IMR-90 (cell line): ENCODE results near the gene RGS3. TPM values are rescaled to one million over a fixed set of nuclear protein-coding genes. Genes with fewer than 3 reads are reported as not detected.
A peak's percentile ranks its signal among the peaks of the same experiment; 100 is the strongest.

Source experiments
- ATAC-seq: fragments of 200-7000 bp; cut with Tn5 transposase; 2 replicates; pipeline ENCODE4 v1.9.1; 2020; ENCODE audit warnings: low read depth, mild to moderate bottlenecking, moderate library complexity
- BruUV-seq: library from RNA; stranded (reverse); fragments of 400-500 nt; replicated peaks from 2 replicates; lab custom pipeline; 2021; lab: Mats Ljungman, UMichigan
- CTCF ChIA-PET: fragments of 300-600 bp; formaldehyde crosslinking; extraction: SDS; loops from one replicate; lab custom pipeline; 2021; ENCODE audit warnings: antibody characterized with exemption; lab: Yijun Ruan, JAX
- POLR2A ChIA-PET: fragments of 300-600 bp; sonication (Branson Sonifier 250); formaldehyde crosslinking; loops from one replicate; lab custom pipeline; 2022; ENCODE audit warnings: antibody characterized with exemption; ENCODE audit not compliant: unreplicated experiment; lab: Charles Lee
- DNase-seq: peaks from one replicate; pipeline ENCODE4 v3.0.0; 2013
- H2AFZ ChIP-seq: replicated peaks from 2 replicates; pipeline ENCODE3; 2013; ENCODE audit warnings: low read length, mild to moderate bottlenecking; ENCODE audit not compliant: poor library complexity
- H2AK5ac ChIP-seq: 2 replicates; pipeline ENCODE4 v1.6.1; 2013; ENCODE audit warnings: low read depth, low read length, inconsistent platforms
- H2AK9ac ChIP-seq: replicated peaks from 2 replicates; pipeline ENCODE3; 2013; ENCODE audit warnings: mild to moderate bottlenecking, low read depth, low read length, moderate library complexity; ENCODE audit not compliant: poor library complexity
- H2BK120ac ChIP-seq: 2 replicates; pipeline ENCODE4 v1.6.1; 2013; ENCODE audit warnings: low read depth, low read length, inconsistent platforms
- H2BK15ac ChIP-seq: 3 replicates; pipeline ENCODE4 v1.6.1; 2013; ENCODE audit warnings: low read depth, low read length, inconsistent platforms
- H2BK20ac ChIP-seq: 2 replicates; pipeline ENCODE4 v1.6.1; 2013; ENCODE audit warnings: low read depth, mild to moderate bottlenecking, inconsistent platforms, low read length, moderate library complexity
- H2BK5ac ChIP-seq: 2 replicates; pipeline ENCODE4 v1.6.1; 2013; ENCODE audit warnings: mild to moderate bottlenecking, low read depth, low read length, inconsistent platforms; ENCODE audit not compliant: poor library complexity, severe bottlenecking
- H3K14ac ChIP-seq: replicated peaks from 2 replicates; pipeline ENCODE4 v1.6.1; 2013; ENCODE audit warnings: low read depth, low read length, inconsistent platforms
- H3K18ac ChIP-seq: 2 replicates; pipeline ENCODE4 v1.6.1; 2013; ENCODE audit warnings: low read depth, low read length, control low read depth
- H3K23ac ChIP-seq: 2 replicates; pipeline ENCODE4 v1.6.1; 2013; ENCODE audit warnings: low read depth, low read length, inconsistent platforms
- H3K27ac ChIP-seq: 2 replicates; pipeline ENCODE4 v1.5.1; 2013; ENCODE audit warnings: mild to moderate bottlenecking, control low read depth, low read length; ENCODE audit not compliant: insufficient read depth
- H3K27me3 ChIP-seq: 2 replicates; pipeline ENCODE4 v1.6.1; 2013; ENCODE audit warnings: low read length; ENCODE audit not compliant: control insufficient read depth, insufficient read depth
- H3K36me3 ChIP-seq: 2 replicates; pipeline ENCODE4 v1.6.1; 2013; ENCODE audit warnings: low read length, mixed read lengths; ENCODE audit not compliant: control insufficient read depth, insufficient read depth
- H3K4ac ChIP-seq: 2 replicates; pipeline ENCODE4 v1.6.1; 2013; ENCODE audit warnings: low read depth, low read length, inconsistent platforms
- H3K4me1 ChIP-seq: 2 replicates; pipeline ENCODE4 v1.6.1; 2013; ENCODE audit warnings: low read length, mixed read lengths; ENCODE audit not compliant: control insufficient read depth, insufficient read depth
- H3K4me2 ChIP-seq: 2 replicates; pipeline ENCODE4 v1.6.1; 2013; ENCODE audit warnings: low read depth, mild to moderate bottlenecking, control low read depth, low read length, moderate library complexity
- H3K4me3 ChIP-seq: 2 replicates; pipeline ENCODE4 v1.5.1; 2013; ENCODE audit warnings: low read depth, mild to moderate bottlenecking, control low read depth, low read length, moderate library complexity; ENCODE audit not compliant: insufficient read depth
- H3K56ac ChIP-seq: 2 replicates; pipeline ENCODE4 v1.6.1; 2013; ENCODE audit warnings: low read length, inconsistent platforms; ENCODE audit not compliant: insufficient read depth; ENCODE audit errors: extremely low read depth
- H3K79me1 ChIP-seq, 2 experiments: 2 replicates each; pipeline ENCODE4 v1.6.1; 2013; ENCODE audit warnings: low read length in 2 of 2, inconsistent platforms in 1 of 2, low read depth in 1 of 2
- H3K9ac ChIP-seq: 2 replicates; pipeline ENCODE4 v1.6.1; 2013; ENCODE audit warnings: low read depth, low read length, control low read depth
- H3K9me1 ChIP-seq: 2 replicates; pipeline ENCODE4 v1.6.1; 2013; ENCODE audit warnings: low read length, inconsistent platforms; ENCODE audit not compliant: insufficient read depth
- H3K9me3 ChIP-seq: 2 replicates; pipeline ENCODE4 v1.6.1; 2013; ENCODE audit warnings: low read length; ENCODE audit not compliant: control insufficient read depth, insufficient read depth
- H4K20me1 ChIP-seq: 2 replicates; pipeline ENCODE4 v1.6.1; 2013; ENCODE audit warnings: low read length, inconsistent platforms; ENCODE audit not compliant: insufficient read depth
- H4K5ac ChIP-seq: 2 replicates; pipeline ENCODE4 v1.6.1; 2013; ENCODE audit warnings: mild to moderate bottlenecking, low read depth, low read length, control low read depth
- H4K8ac ChIP-seq, 2 experiments: 2 replicates each; pipeline ENCODE4 v1.6.1; 2013; ENCODE audit warnings: low read depth in 2 of 2, low read length in 2 of 2, control low read depth in 1 of 2, inconsistent platforms in 1 of 2
- H4K91ac ChIP-seq: 2 replicates; pipeline ENCODE4 v1.6.1; 2013; ENCODE audit warnings: low read depth, low read length, inconsistent platforms; ENCODE audit not compliant: insufficient read depth
- BHLHE40 ChIP-seq: fragments of 150-350 bp; IDR thresholded peaks from 2 replicates; pipeline ENCODE4 v1.6.1; 2016; ENCODE audit warnings: mild to moderate bottlenecking, low read depth, low read length
- MAZ ChIP-seq: IDR thresholded peaks from 2 replicates; pipeline ENCODE4 v1.6.1; 2012; ENCODE audit warnings: low read depth, mild to moderate bottlenecking, low read length, improper control_type of control experiment, moderate library complexity, borderline replicate concordance
- NFE2L2 ChIP-seq: fragments of 150-350 bp; IDR thresholded peaks from 2 replicates; pipeline ENCODE4 v1.6.1; 2016; ENCODE audit warnings: low read depth, mild to moderate bottlenecking, low read length
- RAD21 ChIP-seq: IDR thresholded peaks from 2 replicates; pipeline ENCODE4 v1.6.1; 2012; ENCODE audit warnings: low read length, improper control_type of control experiment
- RCOR1 ChIP-seq: IDR thresholded peaks from 2 replicates; pipeline ENCODE4 v1.6.1; 2012; ENCODE audit warnings: mild to moderate bottlenecking, low read length, improper control_type of control experiment; ENCODE audit not compliant: insufficient replicate concordance
- RFX5 ChIP-seq: IDR thresholded peaks from 2 replicates; pipeline ENCODE4 v1.8.0; 2012; ENCODE audit warnings: low read depth, mild to moderate bottlenecking, low read length, moderate library complexity
- SMC3 ChIP-seq: fragments of 150-350 bp; IDR thresholded peaks from 2 replicates; pipeline ENCODE4 v1.6.1; 2016; ENCODE audit warnings: low read depth, mild to moderate bottlenecking, antibody characterized with exemption, low read length, moderate library complexity
- USF2 ChIP-seq: fragments of 150-350 bp; IDR thresholded peaks from 2 replicates; pipeline ENCODE4 v1.6.1; 2017; ENCODE audit warnings: mild to moderate bottlenecking, antibody characterized with exemption, low read length, low read depth
- WGBS, 2 experiments: methylation state at CpG; one replicate each; pipeline versions ENCODE4 v1.1.5 to v1.1.7; 2013; ENCODE audit warnings: missing lambda C conversion rate in 2 of 2; ENCODE audit not compliant: insufficient read length in 1 of 2; ENCODE audit errors: extremely low coverage in 2 of 2; 5-methylcytosine and 5-hydroxymethylcytosine counted together
- dilution Hi-C: fragments of 300-500 bp; cut with HindIII; formaldehyde crosslinking; loops from one replicate; pipeline ENCODE4 v1.14.3; 2018; ENCODE audit warnings: low sequenced_read_pairs; ENCODE audit not compliant: unreplicated experiment
- in situ Hi-C: fragments of 300-500 bp; cut with MboI; formaldehyde crosslinking; loops from 3 replicates; pipeline ENCODE4 v1.14.3; 2019; ENCODE audit warnings: low sequenced_read_pairs, inconsistent platforms, mixed read lengths
- intact Hi-C: fragments of 100-400 bp; cut with micrococcal nuclease; formaldehyde crosslinking; loops from 2 replicates; pipeline ENCODE4 v1.10.0; 2022
- polyA plus RNA-seq, 3 experiments: library from polyadenylated mRNA; depleted of rRNA; stranded (reverse); fragments of >200 nt; gene quantifications; 2 replicates each; pipeline ENCODE4 v1.2.3, GENCODE V29; 2012; ENCODE audit warnings: low replicate concordance in 1 of 3
- total RNA-seq: library from RNA; depleted of rRNA; stranded (reverse); fragments of >200 nt; gene quantifications from 2 replicates; pipeline ENCODE4 v1.2.3, GENCODE V29; 2012
- TF ChIP-seq, protein P1 (sequence below): fragments of 150-350 bp; IDR thresholded peaks from 2 replicates; pipeline ENCODE4 v1.6.1; 2016; ENCODE audit warnings: low read depth, mild to moderate bottlenecking, low read length, moderate library complexity, borderline replicate concordance

The RGS3 gene
- total and polyA plus RNA-seq, 2 of the 4 experiments (the other 2 are of a cell fraction), result 51.8 to 65.6 TPM

GRCh38 chr9:113523421-113524141, 60.1 kb downstream of the RGS3 start:
- peak; percentile 50; the same call in 1 of the 2 replicates for ATAC-seq
- Histone ChIP-seq H4K20me1 (no peaks in the 10 kb centered on the region), H3K79me1 (no peaks in the 10 kb centered on the region), H3K4me3 (no peak overlapping the region), H3K27me3 (no peaks in the 10 kb centered on the region), H2BK5ac (no peak overlapping the region), H3K4me2 (no peak overlapping the region), H3K18ac (no peak overlapping the region), H3K4me1 (peaks cover 5% of the 10 kb centered on the region), H3K14ac (no peak overlapping the region), H3K4ac (no peak overlapping the region), H2AFZ (peak overlapping the region; percentile 18), H2BK15ac (no peak overlapping the region), H3K9me1 (peaks cover 14% of the 10 kb centered on the region; the same call in 1 of the 2 replicates), H3K36me3 (no peaks in the 10 kb centered on the region), H2AK9ac (no peak overlapping the region), H3K56ac (no peak overlapping the region), H4K8ac (no peak overlapping the region), H2BK20ac (no peak overlapping the region), H2AK5ac (no peak overlapping the region), H4K91ac (no peak overlapping the region), H2BK120ac (no peak overlapping the region), H3K9ac (no peak overlapping the region), H3K9me3 (no peaks in the 10 kb centered on the region), H3K27ac (no peak overlapping the region), H3K23ac (no peak overlapping the region), H4K5ac (no peak overlapping the region)
- no peak for DNase-seq
- intact Hi-C loops, result no loop called here
- no CpG with 5 or more reads among the region's 19 CpGs for WGBS, 2 experiments
- ChIA-PET CTCF (no interaction called here), POLR2A (no interaction called here)
- dilution Hi-C loops, result no loop called here
- TF ChIP-seq RAD21, result no peak
- TF ChIP-seq BHLHE40, result no peak
- no peak for TF ChIP-seq SMC3
- TF ChIP-seq, protein P1, sequence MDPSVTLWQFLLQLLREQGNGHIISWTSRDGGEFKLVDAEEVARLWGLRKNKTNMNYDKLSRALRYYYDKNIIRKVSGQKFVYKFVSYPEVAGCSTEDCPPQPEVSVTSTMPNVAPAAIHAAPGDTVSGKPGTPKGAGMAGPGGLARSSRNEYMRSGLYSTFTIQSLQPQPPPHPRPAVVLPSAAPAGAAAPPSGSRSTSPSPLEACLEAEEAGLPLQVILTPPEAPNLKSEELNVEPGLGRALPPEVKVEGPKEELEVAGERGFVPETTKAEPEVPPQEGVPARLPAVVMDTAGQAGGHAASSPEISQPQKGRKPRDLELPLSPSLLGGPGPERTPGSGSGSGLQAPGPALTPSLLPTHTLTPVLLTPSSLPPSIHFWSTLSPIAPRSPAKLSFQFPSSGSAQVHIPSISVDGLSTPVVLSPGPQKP, result no peak
- TF ChIP-seq NFE2L2, result no peak
- no peak for TF ChIP-seq RCOR1
- TF ChIP-seq RFX5, result no peak
- TF ChIP-seq USF2, result no peak
- TF ChIP-seq MAZ, result no peak
- no TSS peak for BruUV-seq
- in situ Hi-C loops, result no loop called here
